Measurements from ENCODE around the gene ELOB.

ELOB gene

GRCh38 chr16:2742323-2743006, 34.6 kb downstream of the ELOB start:
- Histone ChIP-seq H3K79me2 (ENCODE audit: insufficient read depth, low read length) (no peaks in the 10 kb centered on the region), H3K9me3 (ENCODE audit: insufficient read depth, low read depth, low read length) (no peaks in the 10 kb centered on the region), H3K4me1 (ENCODE audit: insufficient read depth, low read length, poor library complexity, severe bottlenecking) (no peaks in the 10 kb centered on the region), H3K9ac (ENCODE audit: low read depth, low read length, poor library complexity, severe bottlenecking) (no peak overlapping the region), H2AFZ (ENCODE audit: low read length) (no peak overlapping the region), H3K9me2 (replicated peaks; ENCODE audit: low read depth, low read length) (no peaks in the 10 kb centered on the region), H4K20me1 (ENCODE audit: insufficient read depth, low read length, poor library complexity, severe bottlenecking) (no peaks in the 10 kb centered on the region), H3K4me3 (ENCODE audit: low read length, poor library complexity, severe bottlenecking) (no peak overlapping the region), H3K27me3 (ENCODE audit: insufficient read depth, low read length, poor library complexity, severe bottlenecking) (no peaks in the 10 kb centered on the region), H3K36me3 (ENCODE audit: insufficient read depth, low read length) (no peaks in the 10 kb centered on the region), H3F3A (ENCODE audit: low read depth) (no peaks in the 10 kb centered on the region), H3K4me2 (ENCODE audit: low read depth, low read length, poor library complexity, severe bottlenecking) (no peak overlapping the region)
- TF ChIP-seq, protein P1, sequence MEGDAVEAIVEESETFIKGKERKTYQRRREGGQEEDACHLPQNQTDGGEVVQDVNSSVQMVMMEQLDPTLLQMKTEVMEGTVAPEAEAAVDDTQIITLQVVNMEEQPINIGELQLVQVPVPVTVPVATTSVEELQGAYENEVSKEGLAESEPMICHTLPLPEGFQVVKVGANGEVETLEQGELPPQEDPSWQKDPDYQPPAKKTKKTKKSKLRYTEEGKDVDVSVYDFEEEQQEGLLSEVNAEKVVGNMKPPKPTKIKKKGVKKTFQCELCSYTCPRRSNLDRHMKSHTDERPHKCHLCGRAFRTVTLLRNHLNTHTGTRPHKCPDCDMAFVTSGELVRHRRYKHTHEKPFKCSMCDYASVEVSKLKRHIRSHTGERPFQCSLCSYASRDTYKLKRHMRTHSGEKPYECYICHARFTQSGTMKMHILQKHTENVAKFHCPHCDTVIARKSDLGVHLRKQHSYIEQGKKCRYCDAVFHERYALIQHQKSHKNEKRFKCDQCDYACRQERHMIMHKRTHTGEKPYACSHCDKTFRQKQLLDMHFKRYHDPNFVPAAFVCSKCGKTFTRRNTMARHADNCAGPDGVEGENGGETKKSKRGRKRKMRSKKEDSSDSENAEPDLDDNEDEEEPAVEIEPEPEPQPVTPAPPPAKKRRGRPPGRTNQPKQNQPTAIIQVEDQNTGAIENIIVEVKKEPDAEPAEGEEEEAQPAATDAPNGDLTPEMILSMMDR (conservative IDR thresholded peaks at IDR 0.05; ENCODE audit: low read length), result no peak
- no peak for TF ChIP-seq EZH2phosphoT487 (IDR thresholded peaks at IDR 0.05; ENCODE audit: borderline replicate concordance)

DNA sequence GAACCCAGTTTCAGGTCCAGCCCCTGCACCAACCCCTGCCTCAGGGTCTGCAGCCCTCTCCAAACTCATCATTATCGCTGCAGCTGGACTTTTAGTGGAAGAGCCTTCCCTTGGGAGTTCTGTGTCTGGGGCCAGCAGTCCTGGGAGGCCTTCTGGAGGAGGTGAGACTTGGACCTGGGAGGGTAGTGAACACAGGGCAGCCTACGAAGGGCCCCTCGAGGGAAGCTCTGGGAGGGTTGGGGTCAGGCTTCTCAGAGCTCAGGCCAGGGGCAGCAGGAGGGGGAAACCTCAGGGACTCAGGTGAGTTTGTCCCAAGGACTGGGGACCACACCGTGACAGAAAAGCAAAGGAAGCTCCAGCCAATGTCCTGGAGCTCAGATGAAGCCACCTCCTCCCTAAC, 35.9 kb downstream of the ELOB start:
- Histone ChIP-seq H3K36me3 (ENCODE audit: insufficient read depth, low read length) (no peaks in the 10 kb centered on the region), H3K27me3 (ENCODE audit: insufficient read depth, low read length, poor library complexity, severe bottlenecking) (no peaks in the 10 kb centered on the region), H3K79me2 (ENCODE audit: insufficient read depth, low read length) (no peaks in the 10 kb centered on the region), H4K20me1 (ENCODE audit: insufficient read depth, low read length, poor library complexity, severe bottlenecking) (no peaks in the 10 kb centered on the region), H3F3A (ENCODE audit: low read depth) (no peaks in the 10 kb centered on the region), H3K9me3 (ENCODE audit: insufficient read depth, low read depth, low read length) (no peaks in the 10 kb centered on the region), H3K9me2 (replicated peaks; ENCODE audit: low read depth, low read length) (no peaks in the 10 kb centered on the region), H3K9ac (ENCODE audit: low read depth, low read length, poor library complexity, severe bottlenecking) (no peak overlapping the region), H2AFZ (ENCODE audit: low read length) (no peak overlapping the region), H3K4me2 (ENCODE audit: low read depth, low read length, poor library complexity, severe bottlenecking) (no peak overlapping the region), H3K4me3 (ENCODE audit: low read length, poor library complexity, severe bottlenecking) (no peak overlapping the region), H3K4me1 (ENCODE audit: insufficient read depth, low read length, poor library complexity, severe bottlenecking) (no peaks in the 10 kb centered on the region)
- TF ChIP-seq EZH2phosphoT487 (IDR thresholded peaks at IDR 0.05; ENCODE audit: borderline replicate concordance), result no peak
- TF ChIP-seq, protein P1 (conservative IDR thresholded peaks at IDR 0.05; ENCODE audit: low read length), result no peak

GRCh38 chr16:2740476-2740875, 36.6 kb downstream of the ELOB start:
- no peak overlapping the region for H3K4me2 ChIP-seq (ENCODE audit: low read depth, low read length, poor library complexity, severe bottlenecking)
- no peaks in the 10 kb centered on the region for H4K20me1 ChIP-seq (ENCODE audit: insufficient read depth, low read length, poor library complexity, severe bottlenecking)
- H3K27me3 ChIP-seq (ENCODE audit: insufficient read depth, low read length, poor library complexity, severe bottlenecking), result no peaks in the 10 kb centered on the region
- TF ChIP-seq, protein P1 (conservative IDR thresholded peaks at IDR 0.05; ENCODE audit: low read length), result no peak
- TF ChIP-seq EZH2phosphoT487 (IDR thresholded peaks at IDR 0.05; ENCODE audit: borderline replicate concordance), result no peak
- no peak overlapping the region for H3K4me3 ChIP-seq (ENCODE audit: low read length, poor library complexity, severe bottlenecking)
- no peaks in the 10 kb centered on the region for H3K36me3 ChIP-seq (ENCODE audit: insufficient read depth, low read length)
- H3K4me1 ChIP-seq (ENCODE audit: insufficient read depth, low read length, poor library complexity, severe bottlenecking), result no peaks in the 10 kb centered on the region
- no peak overlapping the region for H3K9ac ChIP-seq (ENCODE audit: low read depth, low read length, poor library complexity, severe bottlenecking)
- no peaks in the 10 kb centered on the region for H3K79me2 ChIP-seq (ENCODE audit: insufficient read depth, low read length)
- H3K9me3 ChIP-seq (ENCODE audit: insufficient read depth, low read depth, low read length), result no peaks in the 10 kb centered on the region
- no peaks in the 10 kb centered on the region for H3F3A ChIP-seq (ENCODE audit: low read depth)
- no peak overlapping the region for H2AFZ ChIP-seq (ENCODE audit: low read length)
- H3K9me2 ChIP-seq (replicated peaks; ENCODE audit: low read depth, low read length), result no peaks in the 10 kb centered on the region
